Fibroblast of the aortic adventitia (primary cell): ENCODE results near the gene ADAMTS15. TPM values are rescaled to one million over a fixed set of nuclear protein-coding genes. Genes with fewer than 3 reads are reported as not detected.

ENCODE experiments used
- DNase-seq: peaks from one replicate; pipeline ENCODE4 v3.0.0-alpha.2; 2010; ENCODE audit warnings: low read depth
- H3K4me3 ChIP-seq: 2 replicates; pipeline ENCODE4 v1.5.1; 2011; ENCODE audit warnings: low read depth, mild to moderate bottlenecking, control low read depth, low read length, moderate library complexity
- CTCF ChIP-seq: IDR thresholded peaks from 2 replicates; pipeline ENCODE4 v1.5.1; 2011; ENCODE audit warnings: mild to moderate bottlenecking, low read length, control low read depth, inconsistent platforms; ENCODE audit not compliant: insufficient read depth
- total RNA-seq: library from RNA; depleted of rRNA; stranded (reverse); fragments of >200 nt; gene quantifications from 2 replicates; pipeline ENCODE4 v1.2.3, GENCODE V29; 2012; ENCODE audit warnings: low replicate concordance

The ADAMTS15 gene
- total RNA-seq, 1 donor, result 30.8 TPM

- no peak for TF ChIP-seq CTCF
- H3K4me3 ChIP-seq, result no peak overlapping the region
- no peak for DNase-seq
Measured at GRCh38 chr11:130471731-130472433, 23.4 kb downstream of the ADAMTS15 start.

- TF ChIP-seq CTCF, result no peak
- no peak for DNase-seq
- H3K4me3 ChIP-seq, result no peak overlapping the region
Measured at GRCh38 chr11:130472434-130472961, 24.1 kb downstream of the ADAMTS15 start.

- no peak for DNase-seq
- no peak for TF ChIP-seq CTCF
Measured at GRCh38 chr11:130473056-130473794, 24.8 kb downstream of the ADAMTS15 start.

GRCh38 chr11:130473795-130474377 is 25.4 kb downstream of the ADAMTS15 start:
- H3K4me3 ChIP-seq, result no peak overlapping the region
- no peak for TF ChIP-seq CTCF
- DNase-seq, result no peak

More at GRCh38 chr11:130473056-130473794, 24.8 kb downstream of the ADAMTS15 start:
- H3K4me3 ChIP-seq, result no peak overlapping the region

- no peak for TF ChIP-seq CTCF
- no peak for DNase-seq
- H3K4me3 ChIP-seq, result no peak overlapping the region
Measured at GRCh38 chr11:130474637-130475400, 26.4 kb downstream of the ADAMTS15 start.

- DNase-seq, result no peak
- no peak for TF ChIP-seq CTCF
Measured at GRCh38 chr11:130475426-130476053, 27.1 kb downstream of the ADAMTS15 start.

More at GRCh38 chr11:130475426-130476053, 27.1 kb downstream of the ADAMTS15 start:
- H3K4me3 ChIP-seq, result no peak overlapping the region
